ENCODE measurements around the gene OR51T1.

- TF ChIP-seq POLR2A (IDR thresholded peaks at IDR 0.05) (no peak), CTCF (IDR thresholded peaks at IDR 0.05) (no peak)
Observed at GRCh38 chr11:4865855-4866254, 15.8 kb upstream of the OR51T1 start.

Data from tibial nerve (tissue), 3 donors.